Vagina (tissue), 2 donors: ENCODE measurements around the gene GATA6.

Source experiments
- POLR2A ChIP-seq, 2 donors: fragments of 450-650 bp; IDR thresholded peaks; one replicate each; pipeline ENCODE4 v1.6.1; 2017; ENCODE audit warnings: antibody characterized with exemption in 2 of 2, mild to moderate bottlenecking in 2 of 2, moderate library complexity in 2 of 2
- TF ChIP-seq, protein P1 (sequence below), 3 experiments: fragments of 450-650 bp in 2 of 3; fragments of 200-600 bp in 1 of 3; sonication (generic) in 1 of 3; IDR thresholded peaks; one replicate each; pipeline ENCODE4 v1.5.1; 2017 to 2019; ENCODE audit warnings: antibody characterized with exemption in 3 of 3, mild to moderate bottlenecking in 2 of 3, moderate library complexity in 2 of 3

DNA sequence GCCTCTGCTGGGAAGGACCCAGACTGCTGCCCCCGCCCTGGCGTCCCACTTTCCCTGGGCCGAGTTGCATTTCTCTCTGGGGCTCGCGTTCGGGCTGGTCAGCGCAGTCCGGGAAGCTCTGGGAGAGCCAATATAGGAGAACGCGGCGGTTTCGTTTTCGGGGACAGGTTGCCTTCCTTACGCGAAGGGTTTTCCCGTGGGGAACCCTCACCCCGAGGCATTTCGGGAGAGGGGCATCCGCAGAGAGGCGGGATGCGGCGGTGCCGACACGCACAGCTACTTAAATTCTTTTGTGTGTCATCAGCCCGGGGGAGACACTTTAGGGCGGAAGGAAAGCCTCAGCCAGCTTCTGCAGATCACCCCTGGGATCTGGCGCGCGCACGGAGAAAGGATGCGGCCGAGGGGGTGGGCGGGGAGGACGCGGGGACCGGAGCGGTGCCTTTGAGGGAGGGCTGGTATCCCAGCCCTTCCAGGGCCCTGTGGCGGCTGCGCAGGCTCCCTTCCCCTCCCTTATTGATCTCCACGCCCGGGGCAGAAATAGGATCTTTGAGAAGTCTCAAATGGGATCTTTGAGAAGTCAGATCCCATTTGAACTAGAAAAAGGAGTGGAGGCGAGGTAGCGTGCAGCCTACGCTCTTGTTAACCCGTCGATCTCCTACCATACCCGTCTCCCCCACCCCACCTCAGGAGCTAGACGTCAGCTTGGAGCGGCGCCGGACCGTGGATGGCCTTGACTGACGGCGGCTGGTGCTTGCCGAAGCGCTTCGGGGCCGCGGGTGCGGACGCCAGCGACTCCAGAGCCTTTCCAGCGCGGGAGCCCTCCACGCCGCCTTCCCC is 1.2 kb downstream of the GATA6 start:
- TF ChIP-seq, protein P1, sequence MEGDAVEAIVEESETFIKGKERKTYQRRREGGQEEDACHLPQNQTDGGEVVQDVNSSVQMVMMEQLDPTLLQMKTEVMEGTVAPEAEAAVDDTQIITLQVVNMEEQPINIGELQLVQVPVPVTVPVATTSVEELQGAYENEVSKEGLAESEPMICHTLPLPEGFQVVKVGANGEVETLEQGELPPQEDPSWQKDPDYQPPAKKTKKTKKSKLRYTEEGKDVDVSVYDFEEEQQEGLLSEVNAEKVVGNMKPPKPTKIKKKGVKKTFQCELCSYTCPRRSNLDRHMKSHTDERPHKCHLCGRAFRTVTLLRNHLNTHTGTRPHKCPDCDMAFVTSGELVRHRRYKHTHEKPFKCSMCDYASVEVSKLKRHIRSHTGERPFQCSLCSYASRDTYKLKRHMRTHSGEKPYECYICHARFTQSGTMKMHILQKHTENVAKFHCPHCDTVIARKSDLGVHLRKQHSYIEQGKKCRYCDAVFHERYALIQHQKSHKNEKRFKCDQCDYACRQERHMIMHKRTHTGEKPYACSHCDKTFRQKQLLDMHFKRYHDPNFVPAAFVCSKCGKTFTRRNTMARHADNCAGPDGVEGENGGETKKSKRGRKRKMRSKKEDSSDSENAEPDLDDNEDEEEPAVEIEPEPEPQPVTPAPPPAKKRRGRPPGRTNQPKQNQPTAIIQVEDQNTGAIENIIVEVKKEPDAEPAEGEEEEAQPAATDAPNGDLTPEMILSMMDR (IDR thresholded peaks at IDR 0.05) = no peak
- no peak for TF ChIP-seq POLR2A (IDR thresholded peaks at IDR 0.05)
